ENCODE measurements around the gene RIOK3. TPM values are rescaled to one million over a fixed set of nuclear protein-coding genes. Genes with fewer than 3 reads are reported as not detected.

RIOK3 gene
- total and polyA plus RNA-seq, 2 of the 4 experiments (the other 2 are of a cell fraction), result 21.5 to 38.9 TPM

DNA sequence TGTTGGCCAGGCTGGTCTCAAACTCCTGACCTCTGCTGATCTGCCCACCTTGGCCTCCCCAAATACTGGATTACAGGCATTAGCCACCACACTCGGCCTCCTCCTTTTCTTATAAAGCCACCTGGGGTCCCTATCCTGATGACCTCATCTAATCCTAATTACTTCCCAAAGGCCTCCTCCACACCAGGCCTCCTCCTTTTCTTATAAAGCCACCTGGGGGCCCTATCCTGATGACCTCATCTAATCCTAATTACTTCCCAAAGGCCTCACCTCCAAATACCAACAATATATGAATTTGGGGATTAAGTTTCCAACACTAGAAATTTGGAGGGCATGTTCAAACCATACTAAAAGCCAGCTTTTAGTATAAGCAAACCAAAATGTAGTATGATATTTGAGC is 40.6 kb downstream of the RIOK3 start:
- Histone ChIP-seq H4K5ac (ENCODE audit: low read depth, low read length) (no peak overlapping the region), H4K8ac (ENCODE audit: low read depth in 2 of 2, low read length in 2 of 2) (no peak overlapping the region), H2BK20ac (ENCODE audit: low read depth, low read length) (no peak overlapping the region), H4K20me1 (ENCODE audit: insufficient read depth, low read length) (no peaks in the 10 kb centered on the region), H3K79me1 (ENCODE audit: low read depth in 1 of 2, low read length in 2 of 2) (no peaks in the 10 kb centered on the region; a peak in 1 of 4 replicates), H3K9me1 (ENCODE audit: insufficient read depth, low read length) (0 out of 2 replicates have a peak, but pooled peaks cover under 1% of the 10 kb centered on the region), H3K9ac (ENCODE audit: low read depth, low read length) (no peak overlapping the region), H3K27me3 (ENCODE audit: control insufficient read depth, insufficient read depth, low read length) (no peaks in the 10 kb centered on the region), H2AK9ac (replicated peaks; ENCODE audit: low read depth, low read length, poor library complexity) (no peak overlapping the region), H3K14ac (replicated peaks; ENCODE audit: low read depth, low read length) (no peak overlapping the region), H3K9me3 (ENCODE audit: control insufficient read depth, insufficient read depth, low read length) (0 out of 2 replicates have a peak, but pooled peaks cover 2% of the 10 kb centered on the region), H3K4me1 (ENCODE audit: control insufficient read depth, insufficient read depth, low read length) (peaks cover 1% of the 10 kb centered on the region), H2BK5ac (ENCODE audit: low read depth, low read length, poor library complexity, severe bottlenecking) (no peak overlapping the region), H2BK15ac (ENCODE audit: low read depth, low read length) (no peak overlapping the region), H3K4me3 (ENCODE audit: insufficient read depth, low read depth, low read length) (no peak overlapping the region), H3K56ac (ENCODE audit: extremely low read depth, insufficient read depth, low read length) (no peak overlapping the region), H2BK120ac (ENCODE audit: low read depth, low read length) (no peak overlapping the region), H3K4ac (ENCODE audit: low read depth, low read length) (no peak overlapping the region), H3K23ac (ENCODE audit: low read depth, low read length) (no peak overlapping the region), H2AK5ac (ENCODE audit: low read depth, low read length) (no peak overlapping the region), H3K36me3 (ENCODE audit: control insufficient read depth, insufficient read depth, low read length) (no peaks in the 10 kb centered on the region), H3K4me2 (ENCODE audit: low read depth, low read length) (no peak overlapping the region), H4K91ac (ENCODE audit: insufficient read depth, low read depth, low read length) (no peak overlapping the region), H3K18ac (ENCODE audit: low read depth, low read length) (no peak overlapping the region), H3K27ac (ENCODE audit: insufficient read depth, low read length) (no peak overlapping the region), H2AFZ (replicated peaks; ENCODE audit: low read length, poor library complexity) (no peak overlapping the region)
- ChIA-PET POLR2A (ENCODE audit: unreplicated experiment) (no interaction called here), CTCF (interaction anchor here (0.6 kb wide), 1 partner anchor 380 kb away, joined by 4 read pairs; no protein-coding TSS in a partner anchor)
- DNase-seq (no peak), ATAC-seq (ENCODE audit: low read depth) (no peak)
- 43% methylated on average over 1 of the region's 1 CpG; no CpG with 5 or more reads in 1 of the 2 experiments for WGBS, 2 experiments (ENCODE audit: extremely low coverage in 2 of 2, insufficient read length in 1 of 2)
- dilution Hi-C loops (cut with HindIII; ENCODE audit: low sequenced_read_pairs, unreplicated experiment) (no loop called here), intact Hi-C loops (cut with micrococcal nuclease) (no loop called here), in situ Hi-C loops (cut with MboI; ENCODE audit: low sequenced_read_pairs) (no loop called here)
- BruUV-seq (replicated peaks), result no TSS peak
- no peak for TF ChIP-seq FOS (IDR thresholded peaks at IDR 0.05; ENCODE audit: low read depth, low read length)
- no peak for TF ChIP-seq RFX5 (IDR thresholded peaks at IDR 0.05; ENCODE audit: low read depth, low read length)
- no peak for TF ChIP-seq POLR2A (IDR thresholded peaks at IDR 0.05; ENCODE audit: low read depth, low read length)
- TF ChIP-seq NFE2L2 (IDR thresholded peaks at IDR 0.05; ENCODE audit: low read depth, low read length), result no peak
- no peak for TF ChIP-seq RCOR1 (IDR thresholded peaks at IDR 0.05; ENCODE audit: insufficient replicate concordance, low read length)
- no peak for TF ChIP-seq CHD1 (IDR thresholded peaks at IDR 0.05; ENCODE audit: low read depth, low read length)
- TF ChIP-seq RAD21 (IDR thresholded peaks at IDR 0.05; ENCODE audit: low read length), result no peak
- no peak for TF ChIP-seq MAZ (IDR thresholded peaks at IDR 0.05; ENCODE audit: borderline replicate concordance, low read depth, low read length)
- TF ChIP-seq MAFK (IDR thresholded peaks at IDR 0.05; ENCODE audit: low read depth, low read length), result no peak
- TF ChIP-seq MXI1 (IDR thresholded peaks at IDR 0.05; ENCODE audit: borderline replicate concordance, low read depth, low read length), result no peak
- no peak for TF ChIP-seq BHLHE40 (IDR thresholded peaks at IDR 0.05; ENCODE audit: low read depth, low read length)
